Coronary artery (tissue), 2 donors: Measurements from ENCODE around the gene AATF.

Source experiments
- DNase-seq: peaks from one replicate; pipeline ENCODE4 v3.0.0-alpha.2; 2017; ENCODE audit warnings: low spot score
- H3K27ac ChIP-seq, 2 donors: fragments of 200-600 bp; sonication (generic); one replicate each; pipeline ENCODE4 v1.5.1; 2016 to 2019
- H3K4me3 ChIP-seq: fragments of 200-600 bp; sonication (generic); 2 replicates; pipeline ENCODE4 v1.5.1; 2016; ENCODE audit warnings: mild to moderate bottlenecking, moderate library complexity
- CTCF ChIP-seq: fragments of 200-600 bp; sonication (generic); IDR thresholded peaks from one replicate; pipeline ENCODE4 v1.5.1; 2019; ENCODE audit warnings: antibody characterized with exemption

The AATF gene

GRCh38 chr17:37050920-37051319 lies 102.2 kb downstream of the AATF start:
- no peak overlapping the region for H3K4me3 ChIP-seq
- H3K27ac ChIP-seq: no peak overlapping the region
- DNase-seq: no peak
- TF ChIP-seq CTCF: no peak

- DNase-seq: no peak
- no peak overlapping the region for H3K4me3 ChIP-seq
- no peak overlapping the region for H3K27ac ChIP-seq
- no peak for TF ChIP-seq CTCF
Measured at GRCh38 chr17:37051381-37051780, 102.6 kb downstream of the AATF start.

DNA sequence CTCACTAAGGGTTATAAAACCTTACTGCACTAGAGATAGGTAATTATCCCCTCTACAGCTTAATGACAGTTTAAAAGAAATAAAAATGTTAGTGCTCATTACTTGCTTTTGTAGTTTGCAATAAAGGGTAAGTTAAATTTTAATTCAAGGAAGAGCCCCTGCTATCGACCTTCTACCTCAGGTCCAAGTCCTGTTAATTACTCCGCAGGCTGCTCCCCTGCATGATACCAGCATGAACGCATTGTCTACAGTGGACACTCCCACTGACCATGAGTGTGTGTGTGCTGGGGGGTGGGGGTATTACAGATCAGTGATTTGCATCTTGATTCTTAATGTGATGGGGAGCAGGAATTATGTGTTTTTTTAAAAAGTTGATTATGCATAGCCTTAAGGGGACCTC lies 103.1 kb downstream of the AATF start:
- no peak for DNase-seq
- H3K4me3 ChIP-seq: no peak overlapping the region

DNA sequence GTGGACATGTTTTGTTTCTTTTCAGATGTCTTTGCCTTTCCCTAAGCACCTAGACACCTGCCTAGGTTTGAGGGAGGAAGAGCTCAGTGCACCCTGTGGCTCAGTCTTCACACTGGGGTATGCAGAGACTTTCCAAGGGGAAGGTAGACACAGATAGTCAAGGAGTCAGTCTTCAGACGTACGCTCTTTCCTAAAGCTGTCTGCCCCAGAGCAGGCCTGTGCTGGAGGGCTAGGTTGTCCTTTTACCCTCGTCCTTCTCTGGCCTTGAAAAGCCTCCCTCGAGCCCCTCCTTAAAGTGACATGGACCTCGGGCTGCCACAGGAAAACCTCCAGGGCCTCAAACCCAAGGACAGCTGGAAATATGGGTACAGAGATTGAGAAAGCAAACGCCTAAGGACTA lies 103.7 kb downstream of the AATF start:
- TF ChIP-seq CTCF: no peak
- no peak for DNase-seq
- no peak overlapping the region for H3K4me3 ChIP-seq
- no peak overlapping the region for H3K27ac ChIP-seq

More for the DNA sequence above, 103.1 kb downstream of the AATF start:
- H3K27ac ChIP-seq: no peak overlapping the region
- TF ChIP-seq CTCF: no peak

DNA sequence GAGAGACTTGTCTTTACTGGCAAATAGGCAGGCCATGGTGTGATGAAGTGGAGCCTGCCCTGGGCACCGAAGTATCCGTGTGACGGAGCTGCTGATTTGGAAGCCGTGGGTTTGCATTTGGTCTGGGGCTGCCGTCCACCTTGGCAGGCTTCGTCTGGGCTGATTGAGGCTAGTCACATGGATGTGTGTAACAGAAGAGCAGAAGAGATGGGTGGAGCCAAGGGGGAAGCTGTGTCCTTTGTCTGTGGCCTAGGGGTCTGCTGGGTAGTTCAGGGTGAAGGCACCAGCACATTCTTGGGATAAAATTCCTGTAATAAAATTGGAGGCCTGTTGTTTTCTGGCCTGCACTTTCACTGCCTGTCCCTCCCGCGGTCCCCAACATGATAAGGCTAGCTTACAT lies 106.1 kb downstream of the AATF start:
- no peak overlapping the region for H3K4me3 ChIP-seq
- H3K27ac ChIP-seq: no peak overlapping the region
- TF ChIP-seq CTCF: no peak
- DNase-seq: no peak

GRCh38 chr17:37056622-37057021 lies 107.9 kb downstream of the AATF start:
- no peak for TF ChIP-seq CTCF
- Histone ChIP-seq H3K27ac (no peak overlapping the region), H3K4me3 (no peak overlapping the region)
- no peak for DNase-seq

DNA sequence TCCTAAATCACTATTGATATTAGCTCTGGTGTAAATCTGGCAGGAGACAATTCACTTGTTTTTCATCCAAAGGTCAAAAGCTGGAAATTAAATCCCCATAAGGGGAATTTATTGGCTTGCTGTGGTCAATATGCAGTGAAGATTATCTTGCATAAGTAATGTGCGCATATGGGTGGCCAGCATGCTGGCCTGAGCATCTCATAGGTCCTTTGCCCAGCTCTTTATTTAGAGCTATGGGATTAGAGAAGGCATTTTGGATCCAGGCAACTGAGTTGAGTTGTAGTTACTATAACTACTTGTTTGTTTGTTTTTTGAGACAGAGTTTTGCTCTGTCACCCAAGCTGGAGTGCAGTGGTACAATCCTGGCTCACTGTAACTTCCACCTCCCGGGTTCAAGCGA lies 110.7 kb downstream of the AATF start:
- no peak for TF ChIP-seq CTCF
- H3K4me3 ChIP-seq: no peak overlapping the region
- no peak overlapping the region for H3K27ac ChIP-seq
- DNase-seq: no peak
